ENCODE measurements around the gene CHDH. TPM values are rescaled to one million over a fixed set of nuclear protein-coding genes. Genes with fewer than 3 reads are reported as not detected.

The CHDH gene
- total RNA-seq, 3 donors from 2014 or later, result 16.5 to 24.1 (median 22.1) TPM

DNA sequence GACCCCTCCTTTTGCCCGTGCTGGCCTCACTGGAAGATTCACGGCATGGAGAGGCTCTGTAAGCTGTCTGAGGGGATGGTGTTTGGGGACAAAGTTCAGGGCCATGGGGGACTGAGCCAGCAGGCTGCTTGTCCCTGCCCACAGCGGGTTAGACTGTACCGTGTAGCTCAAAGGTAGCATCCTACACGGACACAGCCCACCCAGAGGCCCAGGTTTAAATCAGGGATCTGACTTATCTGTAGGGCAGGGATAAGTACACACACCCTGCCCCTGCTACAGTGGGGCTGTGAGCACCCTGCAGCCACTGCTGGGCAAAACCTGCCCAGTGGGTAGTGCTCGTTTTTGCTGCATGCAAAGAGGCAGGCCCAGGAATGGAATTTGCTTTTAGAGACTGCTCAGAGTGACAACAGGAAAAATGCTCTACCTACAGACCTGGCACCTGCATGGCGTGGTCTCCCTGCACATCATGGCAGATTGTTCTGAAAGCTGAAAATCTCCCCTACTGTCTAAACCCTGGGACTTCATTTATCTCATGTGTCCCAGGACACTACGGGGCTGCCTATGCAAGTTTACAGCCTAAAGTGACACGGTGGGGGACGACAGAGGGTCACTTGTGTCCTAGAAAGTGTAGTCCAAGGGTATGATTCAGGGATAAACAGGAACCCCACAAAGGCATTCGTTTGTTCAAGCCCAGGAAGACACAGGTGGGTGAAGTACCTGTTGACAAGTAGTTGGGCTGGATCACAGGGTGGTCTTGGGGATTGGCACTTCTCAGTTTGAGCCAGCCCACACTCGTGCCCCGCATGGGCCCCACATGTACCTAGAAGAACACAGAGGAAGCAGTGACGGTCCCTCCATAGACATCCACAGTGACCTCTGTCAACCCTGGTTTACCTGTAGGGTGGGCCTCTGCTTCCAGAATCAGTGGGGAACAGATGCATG lies 27.7 kb downstream of the CHDH start:
- no peak for ATAC-seq
- no peaks in the 10 kb centered on the region for H3K4me1 ChIP-seq (ENCODE audit: low read depth)
- H3K36me3 ChIP-seq (ENCODE audit: low read depth), result no peaks in the 10 kb centered on the region
- peak in 1 of 3 donors; percentile 31 for DNase-seq
- intact Hi-C loops (cut with DNase I, micrococcal nuclease), result no loop called here
- TF ChIP-seq, protein P1, sequence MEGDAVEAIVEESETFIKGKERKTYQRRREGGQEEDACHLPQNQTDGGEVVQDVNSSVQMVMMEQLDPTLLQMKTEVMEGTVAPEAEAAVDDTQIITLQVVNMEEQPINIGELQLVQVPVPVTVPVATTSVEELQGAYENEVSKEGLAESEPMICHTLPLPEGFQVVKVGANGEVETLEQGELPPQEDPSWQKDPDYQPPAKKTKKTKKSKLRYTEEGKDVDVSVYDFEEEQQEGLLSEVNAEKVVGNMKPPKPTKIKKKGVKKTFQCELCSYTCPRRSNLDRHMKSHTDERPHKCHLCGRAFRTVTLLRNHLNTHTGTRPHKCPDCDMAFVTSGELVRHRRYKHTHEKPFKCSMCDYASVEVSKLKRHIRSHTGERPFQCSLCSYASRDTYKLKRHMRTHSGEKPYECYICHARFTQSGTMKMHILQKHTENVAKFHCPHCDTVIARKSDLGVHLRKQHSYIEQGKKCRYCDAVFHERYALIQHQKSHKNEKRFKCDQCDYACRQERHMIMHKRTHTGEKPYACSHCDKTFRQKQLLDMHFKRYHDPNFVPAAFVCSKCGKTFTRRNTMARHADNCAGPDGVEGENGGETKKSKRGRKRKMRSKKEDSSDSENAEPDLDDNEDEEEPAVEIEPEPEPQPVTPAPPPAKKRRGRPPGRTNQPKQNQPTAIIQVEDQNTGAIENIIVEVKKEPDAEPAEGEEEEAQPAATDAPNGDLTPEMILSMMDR (IDR thresholded peaks at IDR 0.05), result no peak
- H3K4me3 ChIP-seq, result no peak overlapping the region
- no peaks in the 10 kb centered on the region for H3K9me3 ChIP-seq

DNA sequence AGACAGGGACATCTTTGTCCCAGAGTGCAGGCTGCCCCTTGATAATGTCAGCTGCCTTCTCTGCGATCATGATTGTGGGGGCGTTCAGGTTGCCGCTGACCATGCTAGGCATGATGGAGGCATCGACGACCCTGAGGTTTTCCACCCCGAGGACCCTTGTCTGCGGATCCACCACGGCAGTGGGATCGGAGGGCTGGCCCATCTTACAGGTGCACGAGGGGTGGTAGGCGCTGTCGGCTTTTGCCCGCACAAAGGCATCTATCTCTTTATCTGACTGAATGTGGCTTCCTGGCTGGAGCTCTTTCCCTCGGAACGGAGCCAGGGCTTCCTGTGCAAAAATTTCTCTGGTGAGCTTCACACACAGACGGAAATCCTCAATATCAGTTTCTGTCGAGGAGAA lies 28.4 kb downstream of the CHDH start:
- intact Hi-C loops (cut with DNase I, micrococcal nuclease), result no loop called here
- H3K4me1 ChIP-seq (ENCODE audit: low read depth), result no peaks in the 10 kb centered on the region
- H3K4me3 ChIP-seq, result no peak overlapping the region
- no peaks in the 10 kb centered on the region for H3K9me3 ChIP-seq
- DNase-seq, result peak in 1 of 3 donors; percentile 43
- H3K36me3 ChIP-seq (ENCODE audit: low read depth), result no peaks in the 10 kb centered on the region
- TF ChIP-seq, protein P1 (IDR thresholded peaks at IDR 0.05), result no peak
- ATAC-seq, result no peak

DNA sequence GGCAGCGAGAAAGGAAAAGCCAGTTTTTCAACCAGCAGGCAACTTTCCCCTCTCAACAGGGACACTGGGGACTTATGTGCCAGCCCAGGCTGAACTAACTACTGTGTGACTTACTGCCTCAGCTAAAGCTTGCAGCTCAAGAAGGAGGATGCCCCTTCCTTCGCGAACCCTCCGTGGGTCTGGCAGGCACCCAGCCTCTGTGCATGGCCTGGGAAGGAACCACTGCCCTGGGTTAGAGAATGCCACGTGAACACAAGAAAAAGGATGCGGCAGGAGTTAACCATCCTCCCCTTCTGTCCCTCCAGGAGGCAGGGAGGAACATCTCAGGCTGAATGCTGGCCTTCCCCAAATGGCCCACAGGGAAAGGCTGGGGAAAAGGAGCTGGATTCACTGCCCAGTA lies 29.0 kb downstream of the CHDH start:
- no peak for DNase-seq
- no peak overlapping the region for H3K4me3 ChIP-seq
- H3K9me3 ChIP-seq, result no peaks in the 10 kb centered on the region
- ATAC-seq, result no peak
- TF ChIP-seq, protein P1 (IDR thresholded peaks at IDR 0.05), result no peak
- intact Hi-C loops (cut with DNase I, micrococcal nuclease), result no loop called here
- H3K36me3 ChIP-seq (ENCODE audit: low read depth), result no peaks in the 10 kb centered on the region
- no peaks in the 10 kb centered on the region for H3K4me1 ChIP-seq (ENCODE audit: low read depth)

DNA sequence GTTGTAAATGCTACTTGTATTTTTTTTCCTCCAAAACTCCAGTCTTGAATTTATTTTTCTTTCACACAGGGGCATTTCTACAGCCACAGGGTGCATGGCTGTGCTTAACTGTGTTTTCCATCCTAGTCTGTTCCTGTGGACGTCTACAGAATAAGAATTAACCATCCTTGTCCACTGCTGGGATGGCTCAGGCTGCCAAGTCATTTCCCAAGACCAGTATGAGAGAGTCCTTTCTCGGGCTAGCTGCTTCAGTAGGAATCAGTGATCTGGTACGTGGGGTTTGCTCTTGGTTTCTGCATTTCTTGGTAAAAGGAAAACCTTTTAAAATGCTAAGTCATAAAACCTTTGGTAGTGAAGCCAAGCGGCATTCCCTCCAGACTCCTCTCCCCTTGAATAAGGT lies 29.8 kb downstream of the CHDH start:
- DNase-seq, result no peak
- Histone ChIP-seq H3K4me3 (no peak overlapping the region), H3K9me3 (no peaks in the 10 kb centered on the region), H3K36me3 (ENCODE audit: low read depth) (no peaks in the 10 kb centered on the region), H3K4me1 (ENCODE audit: low read depth) (no peaks in the 10 kb centered on the region)
- TF ChIP-seq, protein P1 (IDR thresholded peaks at IDR 0.05), result no peak
- intact Hi-C loops (cut with DNase I, micrococcal nuclease), result no loop called here
- ATAC-seq, result no peak

DNA sequence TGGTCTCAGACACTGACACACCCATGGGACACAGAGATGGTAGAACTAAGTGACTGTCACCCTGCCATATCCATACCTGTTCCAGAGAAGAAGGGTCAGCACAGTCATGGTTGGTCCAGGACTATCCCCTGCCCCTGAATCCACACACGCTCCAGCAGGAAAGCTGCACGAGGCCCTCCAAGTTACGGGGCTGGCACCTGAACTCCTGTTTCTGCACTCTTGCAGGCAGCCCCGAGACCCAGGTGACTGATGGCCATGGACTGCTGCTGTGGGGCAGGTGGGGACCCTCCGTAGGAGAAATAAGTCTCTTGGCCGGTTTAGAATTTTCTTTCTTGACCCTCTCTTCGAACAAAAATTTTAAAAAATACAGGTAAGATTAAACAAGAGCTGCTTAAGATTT lies 30.6 kb downstream of the CHDH start:
- H3K4me1 ChIP-seq (ENCODE audit: low read depth), result no peaks in the 10 kb centered on the region
- no peaks in the 10 kb centered on the region for H3K36me3 ChIP-seq (ENCODE audit: low read depth)
- DNase-seq (no peak), ATAC-seq (no peak)
- TF ChIP-seq, protein P1 (IDR thresholded peaks at IDR 0.05), result no peak
- intact Hi-C loops (cut with DNase I, micrococcal nuclease), result no loop called here
- no peaks in the 10 kb centered on the region for H3K9me3 ChIP-seq
- H3K4me3 ChIP-seq, result no peak overlapping the region

Measured in mucosa of descending colon (tissue), 3 donors.